Lung (tissue), 12 donors: ENCODE data around the gene LPIN3. TPM values are rescaled to one million over a fixed set of nuclear protein-coding genes. Genes with fewer than 3 reads are reported as not detected.

Source experiments
- ATAC-seq: fragments of 200-7000 bp; cut with Tn5 transposase; one replicate; pipeline ENCODE4 v1.9.1; 2020; ENCODE audit warnings: moderate number of reproducible peaks; ENCODE audit not compliant: insufficient read depth, low FRiP score
- DNase-seq, 3 donors: peaks; one replicate each; pipeline ENCODE4 v3.0.0-alpha.2; 2013 to 2017
- H3K27ac ChIP-seq, 2 donors: one replicate each; pipeline ENCODE4 v1.5.1; 2013; ENCODE audit warnings: mild to moderate bottlenecking in 2 of 2, moderate library complexity in 2 of 2, control low read depth in 1 of 2, inconsistent platforms in 1 of 2, low read depth in 1 of 2, low read length in 1 of 2
- H3K27me3 ChIP-seq, 3 donors: one replicate each; pipeline ENCODE4 v1.5.1; 2013; ENCODE audit warnings: low read length in 2 of 3; ENCODE audit not compliant: control insufficient read depth in 3 of 3, insufficient read depth in 3 of 3
- H3K36me3 ChIP-seq, 4 donors: one replicate each; pipeline ENCODE4 v1.5.1; 2013; ENCODE audit warnings: low read length in 4 of 4, mild to moderate bottlenecking in 1 of 4, moderate library complexity in 1 of 4; ENCODE audit not compliant: control insufficient read depth in 4 of 4, insufficient read depth in 4 of 4
- H3K4me1 ChIP-seq, 5 donors: one replicate each; pipeline ENCODE4 v1.5.1; 2013; ENCODE audit warnings: low read length in 5 of 5, mild to moderate bottlenecking in 2 of 5, moderate library complexity in 1 of 5; ENCODE audit not compliant: control insufficient read depth in 5 of 5, insufficient read depth in 5 of 5
- H3K4me3 ChIP-seq: one replicate; pipeline ENCODE4 v1.5.1; 2013; ENCODE audit warnings: mild to moderate bottlenecking, control low read depth, moderate library complexity
- H3K9ac ChIP-seq, 2 donors: one replicate each; pipeline ENCODE4 v1.5.1; 2013; ENCODE audit warnings: low read length in 2 of 2, control low read depth in 1 of 2; ENCODE audit not compliant: insufficient read depth in 1 of 2
- H3K9me3 ChIP-seq, 4 donors: one replicate each; pipeline ENCODE4 v1.5.1; 2013; ENCODE audit warnings: low read length in 3 of 4, mild to moderate bottlenecking in 1 of 4, moderate library complexity in 1 of 4; ENCODE audit not compliant: control insufficient read depth in 4 of 4, insufficient read depth in 3 of 4
- CTCF ChIP-seq: IDR thresholded peaks from 2 replicates; pipeline ENCODE4 v1.5.1; 2012; ENCODE audit warnings: mild to moderate bottlenecking; ENCODE audit errors: control extremely low read depth, extremely low read depth
- WGBS, 2 donors: extraction: QIAGEN DNeasy Blood & Tissue Kit; methylation state at CpG; one replicate each; pipeline ENCODE4 v1.1.7; 2013; 5-methylcytosine and 5-hydroxymethylcytosine counted together
- polyA plus RNA-seq, 2 donors: library from polyadenylated mRNA; stranded (reverse); fragments of 200-250 nt; gene quantifications; one replicate each; pipeline ENCODE4 v1.2.1, GENCODE V29; 2013
- total RNA-seq, 2 donors: library from RNA; depleted of rRNA in 1 of 2; stranded (reverse); fragments of >200 nt in 1 of 2; gene quantifications; one replicate each; pipeline ENCODE4 v1.2.1, GENCODE V29; 2014 to 2021
- donor health status: control.
- donor health status: control.
- donor health status: Bipolar disorder and iron deficiency.
- donor health status: healthy.
- donor health status: DM: yes; HTN: yes; CAD: no.

LPIN3 gene
- total and polyA plus RNA-seq, 4 donors = 5.2 to 16.4 (median 10.4) TPM

DNA sequence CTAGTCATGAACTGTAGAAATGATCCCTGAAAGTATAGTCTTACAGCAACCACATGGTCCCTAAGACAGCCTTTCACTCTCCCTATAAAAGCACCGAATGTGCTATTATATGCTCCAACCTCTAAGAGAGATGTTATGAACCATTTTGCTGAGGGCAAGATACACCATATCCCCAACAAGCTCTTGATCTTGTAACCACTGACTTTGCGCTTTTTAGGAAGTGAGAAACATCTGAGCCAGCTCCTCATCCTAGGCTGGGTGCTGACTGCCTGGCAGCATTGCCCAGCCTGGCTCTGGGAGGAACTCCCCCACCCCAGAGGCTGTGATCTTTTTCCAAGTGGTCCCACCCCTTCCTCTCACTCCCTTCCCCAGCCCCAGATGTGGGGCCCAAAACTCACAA is 29.1 kb downstream of the LPIN3 start:
- H3K9ac ChIP-seq = no peak overlapping the region
- no peak for ATAC-seq
- no peak for DNase-seq
- H3K36me3 ChIP-seq = no peaks in the 10 kb centered on the region
- H3K9me3 ChIP-seq = peaks cover 0 to 19% (median 2%) of the 10 kb centered on the region in 4 donors
- H3K27me3 ChIP-seq = peaks cover 8 to 21% (median 13%) of the 10 kb centered on the region in 3 donors
- no peak for TF ChIP-seq CTCF
- 73 to 79% methylated on average over 2 of the region's 2 CpGs for WGBS, 2 donors
- H3K4me3 ChIP-seq = no peak overlapping the region
- peaks cover 0 to 8% (median 0%) of the 10 kb centered on the region in 5 donors for H3K4me1 ChIP-seq
- H3K27ac ChIP-seq = no peak overlapping the region

DNA sequence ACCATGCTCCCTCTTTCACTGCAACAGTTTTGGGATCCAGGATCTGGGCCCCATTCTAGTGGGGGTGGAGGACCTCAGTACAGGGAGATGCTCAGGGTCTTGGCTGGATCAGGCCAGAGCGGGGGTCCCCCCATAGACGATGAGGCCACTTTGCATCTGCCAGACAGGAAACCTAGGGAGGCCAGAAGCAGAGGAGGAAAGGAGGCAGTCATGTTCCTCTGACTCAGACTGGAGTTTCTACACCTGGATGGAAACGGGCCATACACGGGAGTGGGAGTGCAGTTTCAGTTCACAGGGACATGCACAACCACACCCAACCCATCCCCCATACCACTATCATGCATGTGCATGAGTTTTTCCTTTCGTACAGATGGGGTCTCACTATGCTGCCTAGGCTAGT is 29.6 kb downstream of the LPIN3 start:
- 84 to 85% methylated on average over 5 of the region's 5 CpGs for WGBS, 2 donors
- TF ChIP-seq CTCF = no peak
- no peak overlapping the region for H3K27ac ChIP-seq
- no peak overlapping the region for H3K4me3 ChIP-seq
- no peak overlapping the region for H3K9ac ChIP-seq
- H3K27me3 ChIP-seq = peaks cover 8 to 19% (median 13%) of the 10 kb centered on the region in 3 donors
- H3K9me3 ChIP-seq = peaks cover 0 to 19% (median 2%) of the 10 kb centered on the region in 4 donors
- H3K4me1 ChIP-seq = peaks cover 0 to 8% (median 0%) of the 10 kb centered on the region in 5 donors
- ATAC-seq (no peak), DNase-seq (no peak)
- no peaks in the 10 kb centered on the region for H3K36me3 ChIP-seq

- H3K27me3 ChIP-seq = peaks cover 3 to 13% (median 12%) of the 10 kb centered on the region in 3 donors
- H3K9me3 ChIP-seq = peaks cover 0 to 21% (median 2%) of the 10 kb centered on the region in 4 donors
- no peak for TF ChIP-seq CTCF
- H3K9ac ChIP-seq = no peak overlapping the region
- no peak overlapping the region for H3K27ac ChIP-seq
- ATAC-seq (no peak), DNase-seq (no peak)
- H3K36me3 ChIP-seq = no peaks in the 10 kb centered on the region
- no peaks in the 10 kb centered on the region for H3K4me1 ChIP-seq
- no peak overlapping the region for H3K4me3 ChIP-seq
- WGBS, 2 donors = 86 to 89% methylated on average over 4 of the region's 4 CpGs
Measured at GRCh38 chr20:41371371-41371770, 30.8 kb downstream of the LPIN3 start.

- Histone ChIP-seq H3K27ac (no peak overlapping the region), H3K36me3 (no peaks in the 10 kb centered on the region), H3K9ac (no peak overlapping the region), H3K9me3 (peaks cover 0 to 21% (median 2%) of the 10 kb centered on the region in 4 donors), H3K4me3 (no peak overlapping the region), H3K27me3 (peaks cover 0 to 8% (median 0%) of the 10 kb centered on the region in 3 donors), H3K4me1 (no peaks in the 10 kb centered on the region)
- ATAC-seq = no peak
- WGBS, 2 donors = 81 to 86% methylated on average over 11 of the region's 11 CpGs
- no peak for TF ChIP-seq CTCF
- no peak for DNase-seq
Measured at GRCh38 chr20:41373251-41373783, 32.7 kb downstream of the LPIN3 start.
